ENCODE data around the gene RSRC1. TPM values are rescaled to one million over a fixed set of nuclear protein-coding genes. Genes with fewer than 3 reads are reported as not detected.

Gene RSRC1
- total RNA-seq, 1 experiment from 2014 or later, result 37.9 TPM

DNA sequence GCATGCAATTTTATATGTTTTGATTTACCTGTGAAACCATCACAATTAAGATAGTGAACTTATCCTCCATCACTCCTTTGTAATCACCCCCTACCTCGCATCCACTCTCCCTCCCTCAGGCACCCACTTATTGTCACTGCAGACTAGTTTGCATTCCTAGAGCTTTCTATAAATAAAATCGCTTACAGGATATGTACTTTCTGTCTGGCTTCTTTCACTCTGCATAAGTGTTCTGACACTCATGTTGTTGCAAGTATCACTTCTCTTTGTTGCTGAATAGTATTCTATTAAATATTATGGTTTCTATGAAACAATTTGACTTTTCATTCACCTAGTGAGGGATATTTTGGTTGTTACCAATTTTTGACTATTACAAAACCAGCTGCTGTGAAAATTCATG lies 139.3 kb downstream of the RSRC1 start:
- Histone ChIP-seq H3K9me3 (ENCODE audit: control insufficient read depth, low read depth, low read length) (no peaks in the 10 kb centered on the region), H4K20me1 (ENCODE audit: control insufficient read depth, insufficient read depth, insufficient read length) (no peaks in the 10 kb centered on the region), H3K79me1 (ENCODE audit: insufficient read depth, low read depth, low read length, poor library complexity, severe bottlenecking) (no peaks in the 10 kb centered on the region), H3K18ac (ENCODE audit: insufficient read length, low read depth, low read length) (no peak overlapping the region), H4K91ac (ENCODE audit: insufficient read length, low read depth, low read length) (no peak overlapping the region), H3K4ac (ENCODE audit: low read depth, low read length) (no peak overlapping the region), H4K8ac (replicated peaks; ENCODE audit: insufficient read length, low read depth, low read length) (no peak overlapping the region), H3T11ph (ENCODE audit: low read length) (no peak overlapping the region), H3K14ac (ENCODE audit: insufficient read depth, low read length) (no peak overlapping the region), H2BK12ac (ENCODE audit: insufficient read length, low read depth, low read length) (no peak overlapping the region), H2BK5ac (ENCODE audit: insufficient read length, low read length) (no peak overlapping the region), H2BK15ac (ENCODE audit: low read depth, low read length) (no peak overlapping the region), H3K4me1 (ENCODE audit: insufficient read depth, low read length) (no peaks in the 10 kb centered on the region; the same call in 1 of the 2 replicates), H3K56ac (ENCODE audit: insufficient read length, low read depth, low read length) (no peak overlapping the region), H3K23me2 (ENCODE audit: insufficient read length, low read depth, low read length, poor library complexity, severe bottlenecking) (no peaks in the 10 kb centered on the region), H2AFZ (ENCODE audit: low read length) (no peak overlapping the region), H2BK120ac (ENCODE audit: low read depth, low read length, poor library complexity, severe bottlenecking) (no peak overlapping the region), H3K4me2 (ENCODE audit: insufficient read depth, insufficient read length, low read length) (no peak overlapping the region), H3K27me3 (ENCODE audit: insufficient read depth, low read length) (no peaks in the 10 kb centered on the region), H2BK20ac (ENCODE audit: low read depth, low read length, poor library complexity, severe bottlenecking) (no peak overlapping the region), H3K9ac (ENCODE audit: extremely low read depth, insufficient read length, low read length) (no peak overlapping the region), H3K23ac (ENCODE audit: insufficient read length, low read depth, low read length) (no peak overlapping the region), H4K5ac (ENCODE audit: insufficient read length, low read depth, low read length) (no peak overlapping the region), H3K79me2 (ENCODE audit: insufficient read depth, low read length) (no peaks in the 10 kb centered on the region), H3K27ac (ENCODE audit: insufficient read length, low read depth, low read length) (no peak overlapping the region), H2AK5ac (ENCODE audit: insufficient read length, low read length) (no peak overlapping the region)
- H3K4me3 Mint-ChIP-seq, result no peak overlapping the region
- peaks cover 2 to 14% (median 5%) of the 10 kb centered on the region in 3 experiments for H3K36me3 Mint-ChIP-seq (ENCODE audit: insufficient read depth in 1 of 3, low read depth in 3 of 3)
- peaks cover 10 to 11% of the 10 kb centered on the region in 2 experiments for H3K4me1 Mint-ChIP-seq
- peaks cover 7 to 9% of the 10 kb centered on the region in 2 experiments; a peak in 2 of 5 replicates for H3K9me3 Mint-ChIP-seq
- no peaks in the 10 kb centered on the region for H3K27me3 Mint-ChIP-seq (ENCODE audit: low read depth)
- no peak overlapping the region for H3K27ac Mint-ChIP-seq
- WGBS (ENCODE audit: extremely low coverage, insufficient read length, low lambda C conversion rate), result no CpG with 5 or more reads among the region's 2 CpGs
- TF ChIP-seq, protein P1, sequence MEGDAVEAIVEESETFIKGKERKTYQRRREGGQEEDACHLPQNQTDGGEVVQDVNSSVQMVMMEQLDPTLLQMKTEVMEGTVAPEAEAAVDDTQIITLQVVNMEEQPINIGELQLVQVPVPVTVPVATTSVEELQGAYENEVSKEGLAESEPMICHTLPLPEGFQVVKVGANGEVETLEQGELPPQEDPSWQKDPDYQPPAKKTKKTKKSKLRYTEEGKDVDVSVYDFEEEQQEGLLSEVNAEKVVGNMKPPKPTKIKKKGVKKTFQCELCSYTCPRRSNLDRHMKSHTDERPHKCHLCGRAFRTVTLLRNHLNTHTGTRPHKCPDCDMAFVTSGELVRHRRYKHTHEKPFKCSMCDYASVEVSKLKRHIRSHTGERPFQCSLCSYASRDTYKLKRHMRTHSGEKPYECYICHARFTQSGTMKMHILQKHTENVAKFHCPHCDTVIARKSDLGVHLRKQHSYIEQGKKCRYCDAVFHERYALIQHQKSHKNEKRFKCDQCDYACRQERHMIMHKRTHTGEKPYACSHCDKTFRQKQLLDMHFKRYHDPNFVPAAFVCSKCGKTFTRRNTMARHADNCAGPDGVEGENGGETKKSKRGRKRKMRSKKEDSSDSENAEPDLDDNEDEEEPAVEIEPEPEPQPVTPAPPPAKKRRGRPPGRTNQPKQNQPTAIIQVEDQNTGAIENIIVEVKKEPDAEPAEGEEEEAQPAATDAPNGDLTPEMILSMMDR (conservative IDR thresholded peaks at IDR 0.05), result no peak
- no peak for DNase-seq
